ENCODE results near the gene CCNB1IP1. TPM values are rescaled to one million over a fixed set of nuclear protein-coding genes. Genes with fewer than 3 reads are reported as not detected.

The CCNB1IP1 gene
- polyA plus RNA-seq, 1 of the 3 experiments (the other 2 are of a cell fraction): 35.4 TPM

GRCh38 chr14:20333494-20333841 lies 389 bp upstream of the CCNB1IP1 start:
- H3K4me2 ChIP-seq: peak overlapping the region; percentile 95; the same call in 1 of the 2 replicates
- H2AFZ ChIP-seq (ENCODE audit: low read depth): peak overlapping the region; percentile 91
- no peaks in the 10 kb centered on the region for H4K20me1 ChIP-seq (ENCODE audit: insufficient read depth)
- peaks cover 6 to 7% of the 10 kb centered on the region in 2 experiments for H3K36me3 ChIP-seq (replicated peaks in 1 of 2; ENCODE audit: control insufficient read depth in 1 of 2, insufficient read depth in 2 of 2, low read length in 1 of 2)
- H3K9me2 ChIP-seq: no peaks in the 10 kb centered on the region
- H3K79me2 ChIP-seq (ENCODE audit: insufficient read depth): peaks cover 44% of the 10 kb centered on the region
- no peaks in the 10 kb centered on the region for H3K9me3 ChIP-seq
- peak overlapping the region; percentile 86 to 88 for H3K4me3 ChIP-seq (ENCODE audit: low read depth in 2 of 2, low read length in 1 of 2)
- H3F3A ChIP-seq (replicated peaks; ENCODE audit: insufficient read depth): peaks cover 14% of the 10 kb centered on the region
- POLR2A ChIA-PET: interaction anchor here (1.5 kb wide), 1 partner anchor 10 kb away, joined by 4 read pairs; the partner anchor contains the start of gene PARP2
- H3K27me3 ChIP-seq (ENCODE audit: insufficient read depth): no peaks in the 10 kb centered on the region
- CTCF ChIA-PET: interaction anchor here (0.7 to 1.9 kb wide), 6 partner anchors 9 to 280 kb away, joined by 3 to 9 read pairs (median 4); partner anchors contain the start of genes PARP2 and PIP4P1
- peak overlapping the region; percentile 80 to 89; a peak in 3 of 4 replicates for H3K27ac ChIP-seq (ENCODE audit: low read depth in 2 of 2, low read length in 1 of 2)
- TF ChIP-seq USF2 (IDR thresholded peaks at IDR 0.05; ENCODE audit: borderline replicate concordance, low read depth, low read length) (no peak), FOXM1 (IDR thresholded peaks at IDR 0.05; ENCODE audit: low read depth) (no peak), RFX5 (IDR thresholded peaks at IDR 0.05; ENCODE audit: low read length) (no peak), REST (IDR thresholded peaks at IDR 0.05; ENCODE audit: low read depth, low read length) (no peak), MAX (IDR thresholded peaks at IDR 0.05; ENCODE audit: low read depth) (no peak), PBX3 (IDR thresholded peaks at IDR 0.05) (no peak)
- peak overlapping the region; percentile 14; the same call in 1 of the 2 replicates for H3K9ac ChIP-seq
- no peak for DNase-seq
- 0% methylated on average over 3 of the region's 3 CpGs for WGBS (ENCODE audit: low lambda C conversion rate)
- peaks cover 0 to 5% of the 10 kb centered on the region in 2 experiments; a peak in 2 of 4 replicates for H3K4me1 ChIP-seq (ENCODE audit: control insufficient read depth in 1 of 2, insufficient read depth in 2 of 2, low read depth in 1 of 2, low read length in 1 of 2)

GRCh38 chr14:20332431-20332787 lies 670 bp downstream of the CCNB1IP1 start:
- H3K36me3 ChIP-seq (replicated peaks in 1 of 2; ENCODE audit: control insufficient read depth in 1 of 2, insufficient read depth in 2 of 2, low read length in 1 of 2): peaks cover 13 to 17% of the 10 kb centered on the region in 2 experiments
- TF ChIP-seq PBX3 (IDR thresholded peaks at IDR 0.05) (no peak), EP300 (IDR thresholded peaks at IDR 0.05; ENCODE audit: borderline replicate concordance in 1 of 2, low read depth in 1 of 2, low read length in 1 of 2) (no peak), POLR2AphosphoS5 (IDR thresholded peaks at IDR 0.05; ENCODE audit: low read depth, low read length) (no peak), REST (IDR thresholded peaks at IDR 0.05; ENCODE audit: low read depth, low read length) (no peak), SIN3A (IDR thresholded peaks at IDR 0.05; ENCODE audit: borderline replicate concordance, low read depth, low read length) (no peak), USF2 (IDR thresholded peaks at IDR 0.05; ENCODE audit: borderline replicate concordance, low read depth, low read length) (no peak), TAF1 (IDR thresholded peaks at IDR 0.05; ENCODE audit: borderline replicate concordance, low read depth, low read length) (no peak), RAD21 (IDR thresholded peaks at IDR 0.05; ENCODE audit: low read length) (no peak), RCOR1 (IDR thresholded peaks at IDR 0.05; ENCODE audit: low read length) (no peak)

More at GRCh38 chr14:20332431-20332787, 670 bp downstream of the CCNB1IP1 start:
- H3K4me3 ChIP-seq (ENCODE audit: low read depth in 2 of 2, low read length in 1 of 2): peak overlapping the region; percentile 86 to 88
- H3F3A ChIP-seq (replicated peaks; ENCODE audit: insufficient read depth): peaks cover 25% of the 10 kb centered on the region
- peak overlapping the region; percentile 79 for H3K9ac ChIP-seq
- DNase-seq: peak; percentile 21
- H3K4me2 ChIP-seq: peak overlapping the region; percentile 95
- peaks cover 52% of the 10 kb centered on the region for H3K79me2 ChIP-seq (ENCODE audit: insufficient read depth)
- H3K9me3 ChIP-seq: no peaks in the 10 kb centered on the region
- H3K27me3 ChIP-seq (ENCODE audit: insufficient read depth): no peaks in the 10 kb centered on the region
- WGBS (ENCODE audit: low lambda C conversion rate): 0% methylated on average over 4 of the region's 4 CpGs
- H2AFZ ChIP-seq (ENCODE audit: low read depth): peak overlapping the region; percentile 91
- H3K4me1 ChIP-seq (ENCODE audit: control insufficient read depth in 1 of 2, insufficient read depth in 2 of 2, low read depth in 1 of 2, low read length in 1 of 2): peaks cover 0 to 5% of the 10 kb centered on the region in 2 experiments; a peak in 2 of 4 replicates
- H3K9me2 ChIP-seq: no peaks in the 10 kb centered on the region
- H3K27ac ChIP-seq (ENCODE audit: low read depth in 2 of 2, low read length in 1 of 2): peak overlapping the region; percentile 80 to 89
- H4K20me1 ChIP-seq (ENCODE audit: insufficient read depth): no peaks in the 10 kb centered on the region
- CTCF ChIA-PET: interaction anchor here (1.9 to 2.2 kb wide), 2 partner anchors 10 to 277 kb away, joined by 9 to 12 read pairs; no protein-coding TSS in a partner anchor
- POLR2A ChIA-PET: interaction anchor here (1.3 to 1.7 kb wide), 2 partner anchors 11 to 123 kb away, joined by 6 to 14 read pairs; partner anchors contain the start of genes APEX1, OSGEP and PARP2
